ENCODE measurements around the gene DPYD.

The DPYD gene

GRCh38 chr1:97570691-97571090 lies 350.1 kb downstream of the DPYD start:
- Histone ChIP-seq H3K27me3 (ENCODE audit: insufficient read depth, low read length, poor library complexity, severe bottlenecking) (no peaks in the 10 kb centered on the region), H3K4me2 (ENCODE audit: low read depth, low read length, poor library complexity, severe bottlenecking) (no peak overlapping the region), H3K79me2 (ENCODE audit: insufficient read depth, low read length) (no peaks in the 10 kb centered on the region), H3F3A (ENCODE audit: low read depth) (no peaks in the 10 kb centered on the region), H2AFZ (ENCODE audit: low read length) (no peak overlapping the region), H3K9ac (ENCODE audit: low read depth, low read length, poor library complexity, severe bottlenecking) (no peak overlapping the region), H3K4me1 (ENCODE audit: insufficient read depth, low read length, poor library complexity, severe bottlenecking) (no peaks in the 10 kb centered on the region), H3K9me3 (ENCODE audit: insufficient read depth, low read depth, low read length) (no peaks in the 10 kb centered on the region), H3K9me2 (replicated peaks; ENCODE audit: low read depth, low read length) (no peaks in the 10 kb centered on the region), H3K36me3 (ENCODE audit: insufficient read depth, low read length) (no peaks in the 10 kb centered on the region), H4K20me1 (ENCODE audit: insufficient read depth, low read length, poor library complexity, severe bottlenecking) (no peaks in the 10 kb centered on the region), H3K4me3 (ENCODE audit: low read length, poor library complexity, severe bottlenecking) (no peak overlapping the region)
- TF ChIP-seq EZH2phosphoT487 (IDR thresholded peaks at IDR 0.05; ENCODE audit: borderline replicate concordance) (no peak), CTCF (conservative IDR thresholded peaks at IDR 0.05; ENCODE audit: low read length) (no peak)

- Histone ChIP-seq H3F3A (ENCODE audit: low read depth) (no peaks in the 10 kb centered on the region), H3K4me1 (ENCODE audit: insufficient read depth, low read length, poor library complexity, severe bottlenecking) (no peaks in the 10 kb centered on the region), H3K4me3 (ENCODE audit: low read length, poor library complexity, severe bottlenecking) (no peak overlapping the region)
These were observed 353.7 kb downstream of the DPYD start for GRCh38 chr1:97567000-97567749.

GRCh38 chr1:97565886-97566285 lies 354.9 kb downstream of the DPYD start:
- Histone ChIP-seq H3F3A (ENCODE audit: low read depth) (no peaks in the 10 kb centered on the region), H4K20me1 (ENCODE audit: insufficient read depth, low read length, poor library complexity, severe bottlenecking) (no peaks in the 10 kb centered on the region), H3K27me3 (ENCODE audit: insufficient read depth, low read length, poor library complexity, severe bottlenecking) (no peaks in the 10 kb centered on the region), H3K9me2 (replicated peaks; ENCODE audit: low read depth, low read length) (no peaks in the 10 kb centered on the region), H3K4me1 (ENCODE audit: insufficient read depth, low read length, poor library complexity, severe bottlenecking) (peaks cover 6% of the 10 kb centered on the region), H3K36me3 (ENCODE audit: insufficient read depth, low read length) (no peaks in the 10 kb centered on the region; the same call in 1 of the 2 replicates), H3K4me2 (ENCODE audit: low read depth, low read length, poor library complexity, severe bottlenecking) (no peak overlapping the region), H2AFZ (ENCODE audit: low read length) (no peak overlapping the region), H3K9me3 (ENCODE audit: insufficient read depth, low read depth, low read length) (no peaks in the 10 kb centered on the region), H3K4me3 (ENCODE audit: low read length, poor library complexity, severe bottlenecking) (no peak overlapping the region), H3K79me2 (ENCODE audit: insufficient read depth, low read length) (no peaks in the 10 kb centered on the region), H3K9ac (ENCODE audit: low read depth, low read length, poor library complexity, severe bottlenecking) (no peak overlapping the region)
- no peak for TF ChIP-seq CTCF (conservative IDR thresholded peaks at IDR 0.05; ENCODE audit: low read length)
- no peak for TF ChIP-seq EZH2phosphoT487 (IDR thresholded peaks at IDR 0.05; ENCODE audit: borderline replicate concordance)

More at GRCh38 chr1:97567000-97567749, 353.7 kb downstream of the DPYD start:
- Histone ChIP-seq H3K4me2 (ENCODE audit: low read depth, low read length, poor library complexity, severe bottlenecking) (no peak overlapping the region), H3K9ac (ENCODE audit: low read depth, low read length, poor library complexity, severe bottlenecking) (no peak overlapping the region), H3K79me2 (ENCODE audit: insufficient read depth, low read length) (no peaks in the 10 kb centered on the region), H3K9me2 (replicated peaks; ENCODE audit: low read depth, low read length) (no peaks in the 10 kb centered on the region), H2AFZ (ENCODE audit: low read length) (no peak overlapping the region), H3K36me3 (ENCODE audit: insufficient read depth, low read length) (no peaks in the 10 kb centered on the region), H3K9me3 (ENCODE audit: insufficient read depth, low read depth, low read length) (no peaks in the 10 kb centered on the region), H3K27me3 (ENCODE audit: insufficient read depth, low read length, poor library complexity, severe bottlenecking) (no peaks in the 10 kb centered on the region), H4K20me1 (ENCODE audit: insufficient read depth, low read length, poor library complexity, severe bottlenecking) (no peaks in the 10 kb centered on the region)
- TF ChIP-seq CTCF (conservative IDR thresholded peaks at IDR 0.05; ENCODE audit: low read length): no peak
- no peak for TF ChIP-seq EZH2phosphoT487 (IDR thresholded peaks at IDR 0.05; ENCODE audit: borderline replicate concordance)

All from Loucy (cell line).